A549 (cell line): ENCODE measurements around the gene NGRN.

Experiments used
- ESRRA ChIP-seq: fragments of 150-350 bp; IDR thresholded peaks from 2 replicates; pipeline ENCODE4 v1.6.1; 2014; ENCODE audit warnings: mild to moderate bottlenecking, low read length, borderline replicate concordance
- HOXB13 ChIP-seq: fragments of 250-450 bp; sonication (Bioruptor Pico); IDR thresholded peaks from 2 replicates; pipeline ENCODE4 v1.5.0; 2020; ENCODE audit warnings: low read depth, mild to moderate bottlenecking, moderate library complexity
- MAZ ChIP-seq: fragments of 150-350 bp; IDR thresholded peaks from 2 replicates; pipeline ENCODE4 v1.6.1; 2014; ENCODE audit warnings: antibody characterized with exemption, low read depth, low read length, borderline replicate concordance
- POLR2A ChIP-seq: IDR thresholded peaks from 2 replicates; pipeline ENCODE4 v1.6.1; 2012; ENCODE audit warnings: mild to moderate bottlenecking, low read length
- TF ChIP-seq, protein P1 (sequence below): IDR thresholded peaks from 2 replicates; pipeline ENCODE4 v1.6.1; 2012
- TF ChIP-seq, protein P2 (sequence below): fragments of >200 bp; sonication (Bioruptor Twin); formaldehyde crosslinking; IDR thresholded peaks from 3 replicates; pipeline ENCODE4 v1.5.1; 2016
- TF ChIP-seq, protein P3 (sequence below): fragments of 200-600 bp; sonication (generic); IDR thresholded peaks from 2 replicates; pipeline ENCODE4 v1.6.1; 2016; ENCODE audit warnings: antibody characterized with exemption, mild to moderate bottlenecking, moderate library complexity

DNA sequence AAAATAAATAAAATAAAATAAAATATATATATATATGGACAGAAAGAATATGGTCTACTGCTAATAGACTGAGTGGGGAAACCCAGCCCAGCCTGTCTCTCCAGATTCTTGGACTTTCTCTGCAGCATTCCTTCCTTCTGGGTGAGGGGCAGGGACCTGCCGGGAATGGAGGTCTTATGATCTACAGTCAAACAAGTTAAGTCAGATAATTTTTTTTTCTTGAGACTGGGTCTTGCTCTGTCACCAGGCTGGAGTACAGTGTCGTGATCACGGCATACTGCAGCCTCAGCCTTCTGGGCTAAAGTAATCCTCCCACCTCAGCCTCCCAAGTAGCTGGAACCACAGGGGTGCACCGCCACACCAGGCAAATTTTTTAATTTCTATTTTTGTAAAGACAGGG is 53.1 kb downstream of the NGRN start:
- TF ChIP-seq, protein P1, sequence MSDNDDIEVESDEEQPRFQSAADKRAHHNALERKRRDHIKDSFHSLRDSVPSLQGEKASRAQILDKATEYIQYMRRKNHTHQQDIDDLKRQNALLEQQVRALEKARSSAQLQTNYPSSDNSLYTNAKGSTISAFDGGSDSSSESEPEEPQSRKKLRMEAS, result no peak
- TF ChIP-seq MAZ (no peak), ESRRA (no peak), POLR2A (no peak), HOXB13 (no peak)
- TF ChIP-seq, protein P2, sequence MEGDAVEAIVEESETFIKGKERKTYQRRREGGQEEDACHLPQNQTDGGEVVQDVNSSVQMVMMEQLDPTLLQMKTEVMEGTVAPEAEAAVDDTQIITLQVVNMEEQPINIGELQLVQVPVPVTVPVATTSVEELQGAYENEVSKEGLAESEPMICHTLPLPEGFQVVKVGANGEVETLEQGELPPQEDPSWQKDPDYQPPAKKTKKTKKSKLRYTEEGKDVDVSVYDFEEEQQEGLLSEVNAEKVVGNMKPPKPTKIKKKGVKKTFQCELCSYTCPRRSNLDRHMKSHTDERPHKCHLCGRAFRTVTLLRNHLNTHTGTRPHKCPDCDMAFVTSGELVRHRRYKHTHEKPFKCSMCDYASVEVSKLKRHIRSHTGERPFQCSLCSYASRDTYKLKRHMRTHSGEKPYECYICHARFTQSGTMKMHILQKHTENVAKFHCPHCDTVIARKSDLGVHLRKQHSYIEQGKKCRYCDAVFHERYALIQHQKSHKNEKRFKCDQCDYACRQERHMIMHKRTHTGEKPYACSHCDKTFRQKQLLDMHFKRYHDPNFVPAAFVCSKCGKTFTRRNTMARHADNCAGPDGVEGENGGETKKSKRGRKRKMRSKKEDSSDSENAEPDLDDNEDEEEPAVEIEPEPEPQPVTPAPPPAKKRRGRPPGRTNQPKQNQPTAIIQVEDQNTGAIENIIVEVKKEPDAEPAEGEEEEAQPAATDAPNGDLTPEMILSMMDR, result no peak
- TF ChIP-seq, protein P3, sequence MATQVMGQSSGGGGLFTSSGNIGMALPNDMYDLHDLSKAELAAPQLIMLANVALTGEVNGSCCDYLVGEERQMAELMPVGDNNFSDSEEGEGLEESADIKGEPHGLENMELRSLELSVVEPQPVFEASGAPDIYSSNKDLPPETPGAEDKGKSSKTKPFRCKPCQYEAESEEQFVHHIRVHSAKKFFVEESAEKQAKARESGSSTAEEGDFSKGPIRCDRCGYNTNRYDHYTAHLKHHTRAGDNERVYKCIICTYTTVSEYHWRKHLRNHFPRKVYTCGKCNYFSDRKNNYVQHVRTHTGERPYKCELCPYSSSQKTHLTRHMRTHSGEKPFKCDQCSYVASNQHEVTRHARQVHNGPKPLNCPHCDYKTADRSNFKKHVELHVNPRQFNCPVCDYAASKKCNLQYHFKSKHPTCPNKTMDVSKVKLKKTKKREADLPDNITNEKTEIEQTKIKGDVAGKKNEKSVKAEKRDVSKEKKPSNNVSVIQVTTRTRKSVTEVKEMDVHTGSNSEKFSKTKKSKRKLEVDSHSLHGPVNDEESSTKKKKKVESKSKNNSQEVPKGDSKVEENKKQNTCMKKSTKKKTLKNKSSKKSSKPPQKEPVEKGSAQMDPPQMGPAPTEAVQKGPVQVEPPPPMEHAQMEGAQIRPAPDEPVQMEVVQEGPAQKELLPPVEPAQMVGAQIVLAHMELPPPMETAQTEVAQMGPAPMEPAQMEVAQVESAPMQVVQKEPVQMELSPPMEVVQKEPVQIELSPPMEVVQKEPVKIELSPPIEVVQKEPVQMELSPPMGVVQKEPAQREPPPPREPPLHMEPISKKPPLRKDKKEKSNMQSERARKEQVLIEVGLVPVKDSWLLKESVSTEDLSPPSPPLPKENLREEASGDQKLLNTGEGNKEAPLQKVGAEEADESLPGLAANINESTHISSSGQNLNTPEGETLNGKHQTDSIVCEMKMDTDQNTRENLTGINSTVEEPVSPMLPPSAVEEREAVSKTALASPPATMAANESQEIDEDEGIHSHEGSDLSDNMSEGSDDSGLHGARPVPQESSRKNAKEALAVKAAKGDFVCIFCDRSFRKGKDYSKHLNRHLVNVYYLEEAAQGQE, result no peak
